Ovary (tissue), 3 donors: ENCODE results near the gene ODC1.

Experiments
- CTCF ChIP-seq, 3 donors: fragments of 450-650 bp in 2 of 3; fragments of 200-600 bp in 1 of 3; IDR thresholded peaks; one replicate each; pipeline versions ENCODE4 v1.5.1 to v1.8.0; 2016 to 2022; ENCODE audit warnings: antibody characterized with exemption in 3 of 3, mild to moderate bottlenecking in 1 of 3
- EP300 ChIP-seq: sonication (generic); formaldehyde crosslinking; IDR thresholded peaks from one replicate; pipeline ENCODE4 v1.6.1; 2017; ENCODE audit warnings: antibody characterized with exemption
- donor health status: DM: no; HTN: no; CAD: no.

GRCh38 chr2:10452956-10453904, 5.1 kb upstream of the ODC1 start:
- no peak for TF ChIP-seq CTCF (IDR thresholded peaks at IDR 0.05)
- no peak for TF ChIP-seq EP300
